SW 1271 (cell line): ENCODE data around the gene PODNL1.

Source experiments
- DNase-seq, 2 experiments: peaks; one replicate each; lab custom pipeline; 2025; lab: John Stamatoyannopoulos, UW

The PODNL1 gene

GRCh38 chr19:13888281-13888680 is 49.9 kb downstream of the PODNL1 start:
- no peak for DNase-seq

GRCh38 chr19:13887517-13887916 is 50.7 kb downstream of the PODNL1 start:
- DNase-seq = no peak

GRCh38 chr19:13887018-13887436 is 51.2 kb downstream of the PODNL1 start:
- no peak for DNase-seq

GRCh38 chr19:13885826-13886365 is 52.3 kb downstream of the PODNL1 start:
- DNase-seq = no peak

- no peak for DNase-seq
These were observed 53.3 kb downstream of the PODNL1 start for GRCh38 chr19:13884726-13885591.

- peak in 1 of 2 experiments; percentile 10 for DNase-seq
These were observed 54.6 kb downstream of the PODNL1 start for GRCh38 chr19:13883516-13884064.

- no peak for DNase-seq
These were observed 55.4 kb downstream of the PODNL1 start for GRCh38 chr19:13882836-13883235.

- DNase-seq = no peak
These were observed 55.8 kb downstream of the PODNL1 start for GRCh38 chr19:13882419-13882795.

- no peak for DNase-seq
These were observed 56.4 kb downstream of the PODNL1 start for GRCh38 chr19:13881692-13882418.

GRCh38 chr19:13881251-13881691 is 56.9 kb downstream of the PODNL1 start:
- DNase-seq = no peak
